Measurements from ENCODE around the gene ARL4A.

- TF ChIP-seq CTCF (IDR thresholded peaks at IDR 0.05) (no peak), POLR2A (IDR thresholded peaks at IDR 0.05) (no peak), EP300 (IDR thresholded peaks at IDR 0.05) (no peak)
Measured at GRCh38 chr7:12692035-12692434, 4.6 kb downstream of the ARL4A start.
